Measurements from ENCODE around the gene MMEL1. TPM values are rescaled to one million over a fixed set of nuclear protein-coding genes. Genes with fewer than 3 reads are reported as not detected.

Gene MMEL1
- total and polyA plus RNA-seq, 2 donors (not counting 3 experiments of a cell fraction or from before 2014, with no cell fraction given) = 1.1 to 1.2 TPM

DNA sequence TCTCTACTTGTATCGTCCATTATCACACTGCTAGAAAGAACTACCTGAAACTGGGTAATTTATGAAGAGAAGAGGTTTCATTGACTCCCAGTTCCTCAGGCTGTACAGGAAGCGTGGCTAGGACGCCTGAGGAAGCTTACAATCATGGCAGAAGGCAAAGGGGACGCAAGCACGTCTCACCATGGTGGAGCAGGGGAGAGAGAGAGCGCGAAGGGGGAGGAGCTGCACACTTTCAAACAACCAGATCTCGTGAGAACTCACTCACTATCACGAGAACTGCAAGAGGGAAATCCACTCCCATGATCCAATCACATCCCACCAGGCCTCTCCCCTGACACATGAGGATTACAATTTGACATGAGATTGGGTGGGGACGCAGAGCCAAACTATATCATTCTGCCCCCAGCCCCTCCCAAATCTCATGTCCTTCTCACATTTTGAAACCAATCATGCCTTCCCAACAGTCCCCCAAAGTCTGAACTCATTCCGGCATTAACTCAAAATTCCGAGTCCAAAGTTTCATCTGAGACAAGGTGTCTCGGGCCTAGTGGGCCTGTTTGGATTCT, 8.0 kb downstream of the MMEL1 start:
- Histone ChIP-seq H3K9me3 (replicated peaks; ENCODE audit: control insufficient read depth, insufficient read depth, low read length) (no peaks in the 10 kb centered on the region), H2AFZ (ENCODE audit: low read depth, low read length) (no peak overlapping the region), H4K20me1 (replicated peaks; ENCODE audit: control insufficient read depth, extremely low read depth, insufficient read depth, low read length) (no peaks in the 10 kb centered on the region), H3K4me3 (replicated peaks in 1 of 3; ENCODE audit: insufficient read depth in 1 of 3, low read depth in 1 of 3, low read length in 3 of 3) (no peak overlapping the region), H3K79me2 (ENCODE audit: control insufficient read depth, insufficient read depth, low read length) (no peaks in the 10 kb centered on the region), H3K4me1 (ENCODE audit: control insufficient read depth, extremely low read depth, insufficient read depth, low read length) (no peaks in the 10 kb centered on the region), H3K27ac (ENCODE audit: insufficient read depth, low read depth, low read length) (no peak overlapping the region), H3K27me3 (ENCODE audit: control insufficient read depth in 2 of 2, insufficient read depth in 2 of 2, low read length in 2 of 2) (peaks cover 8 to 12% of the 10 kb centered on the region in 2 experiments), H3K9me1 (replicated peaks; ENCODE audit: control insufficient read depth, extremely low read depth, insufficient read depth, low read length) (no peaks in the 10 kb centered on the region), H3K4me2 (ENCODE audit: insufficient read depth, low read length) (no peak overlapping the region), H3K36me3 (ENCODE audit: control insufficient read depth in 2 of 2, extremely low read depth in 1 of 2, insufficient read depth in 2 of 2, low read length in 2 of 2) (no peaks in the 10 kb centered on the region), H3K9ac (replicated peaks; ENCODE audit: extremely low read depth, insufficient read depth, low read length) (no peak overlapping the region)
- CTCF ChIA-PET = no interaction called here
- intact Hi-C loops (cut with micrococcal nuclease) = no loop called here
- TF ChIP-seq, protein P1, sequence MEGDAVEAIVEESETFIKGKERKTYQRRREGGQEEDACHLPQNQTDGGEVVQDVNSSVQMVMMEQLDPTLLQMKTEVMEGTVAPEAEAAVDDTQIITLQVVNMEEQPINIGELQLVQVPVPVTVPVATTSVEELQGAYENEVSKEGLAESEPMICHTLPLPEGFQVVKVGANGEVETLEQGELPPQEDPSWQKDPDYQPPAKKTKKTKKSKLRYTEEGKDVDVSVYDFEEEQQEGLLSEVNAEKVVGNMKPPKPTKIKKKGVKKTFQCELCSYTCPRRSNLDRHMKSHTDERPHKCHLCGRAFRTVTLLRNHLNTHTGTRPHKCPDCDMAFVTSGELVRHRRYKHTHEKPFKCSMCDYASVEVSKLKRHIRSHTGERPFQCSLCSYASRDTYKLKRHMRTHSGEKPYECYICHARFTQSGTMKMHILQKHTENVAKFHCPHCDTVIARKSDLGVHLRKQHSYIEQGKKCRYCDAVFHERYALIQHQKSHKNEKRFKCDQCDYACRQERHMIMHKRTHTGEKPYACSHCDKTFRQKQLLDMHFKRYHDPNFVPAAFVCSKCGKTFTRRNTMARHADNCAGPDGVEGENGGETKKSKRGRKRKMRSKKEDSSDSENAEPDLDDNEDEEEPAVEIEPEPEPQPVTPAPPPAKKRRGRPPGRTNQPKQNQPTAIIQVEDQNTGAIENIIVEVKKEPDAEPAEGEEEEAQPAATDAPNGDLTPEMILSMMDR (IDR thresholded peaks at IDR 0.05; ENCODE audit: extremely low read depth in 1 of 2, insufficient read depth in 1 of 2, low read depth in 1 of 2, low read length in 2 of 2) = no peak
- TF ChIP-seq EZH2 (IDR thresholded peaks at IDR 0.05; ENCODE audit: borderline replicate concordance, low read depth, low read length, severe bottlenecking) (no peak), JUN (IDR thresholded peaks at IDR 0.05; ENCODE audit: borderline replicate concordance, insufficient read depth, insufficient read length, low read depth) (no peak), POLR2AphosphoS5 (IDR thresholded peaks at IDR 0.05; ENCODE audit: insufficient read depth, low read depth, low read length) (no peak), MYC (IDR thresholded peaks at IDR 0.05; ENCODE audit: low read depth, low read length) (no peak), FOS (IDR thresholded peaks at IDR 0.05; ENCODE audit: borderline replicate concordance, insufficient read depth, low read length) (no peak), GATA2 (IDR thresholded peaks at IDR 0.05; ENCODE audit: insufficient read depth, insufficient read length, low read depth, low read length) (no peak), POLR2A (IDR thresholded peaks at IDR 0.05; ENCODE audit: low read depth, low read length) (no peak)
- TF ChIP-seq, protein P2, sequence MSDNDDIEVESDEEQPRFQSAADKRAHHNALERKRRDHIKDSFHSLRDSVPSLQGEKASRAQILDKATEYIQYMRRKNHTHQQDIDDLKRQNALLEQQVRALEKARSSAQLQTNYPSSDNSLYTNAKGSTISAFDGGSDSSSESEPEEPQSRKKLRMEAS (IDR thresholded peaks at IDR 0.05; ENCODE audit: insufficient read depth, insufficient read length) = no peak
- FAIRE-seq (no peak), DNase-seq (ENCODE audit: low read depth, low spot score) (no peak)
- POLR2A ChIA-PET = no interaction called here
- dilution Hi-C loops (cut with MboI; ENCODE audit: extremely low pct_ligation_motif_present, low sequenced_read_pairs) = no loop called here
- no TSS peak for BruUV-seq (replicated peaks)

Measured in endothelial cell of umbilical vein (primary cell).